AG10803 (cell line): ENCODE results near the gene ERG.

Source experiments
- DNase-seq: peaks from one replicate; pipeline ENCODE4 v3.0.0; 2010; ENCODE audit warnings: low read depth
- H3K4me3 ChIP-seq: 2 replicates; pipeline ENCODE4 v1.5.1; 2011; ENCODE audit warnings: mild to moderate bottlenecking, low read length, control low read depth
- CTCF ChIP-seq: conservative IDR thresholded peaks from 2 replicates; pipeline ENCODE4 v1.5.1; 2011; ENCODE audit warnings: mild to moderate bottlenecking, low read length, control low read depth, inconsistent platforms

Gene ERG

GRCh38 chr21:38494251-38494642, 4.0 kb downstream of the ERG start:
- no peak for TF ChIP-seq CTCF

GRCh38 chr21:38493549-38494250, 4.6 kb downstream of the ERG start:
- no peak for TF ChIP-seq CTCF
- DNase-seq = no peak
- H3K4me3 ChIP-seq = no peak overlapping the region

More at GRCh38 chr21:38494251-38494642, 4.0 kb downstream of the ERG start:
- no peak for DNase-seq
- H3K4me3 ChIP-seq = no peak overlapping the region

- TF ChIP-seq CTCF = no peak
- H3K4me3 ChIP-seq = no peak overlapping the region
- DNase-seq = no peak
Measured at GRCh38 chr21:38492007-38492406, 6.3 kb downstream of the ERG start.

GRCh38 chr21:38491536-38491935, 6.7 kb downstream of the ERG start:
- no peak for DNase-seq
- no peak for TF ChIP-seq CTCF
- H3K4me3 ChIP-seq = no peak overlapping the region

GRCh38 chr21:38490411-38491020, 7.8 kb downstream of the ERG start:
- DNase-seq = no peak
- TF ChIP-seq CTCF = no peak
- H3K4me3 ChIP-seq = no peak overlapping the region

- no peak for DNase-seq
- no peak overlapping the region for H3K4me3 ChIP-seq
- TF ChIP-seq CTCF = no peak
Measured at GRCh38 chr21:38489729-38490128, 8.5 kb downstream of the ERG start.

- no peak overlapping the region for H3K4me3 ChIP-seq
- no peak for TF ChIP-seq CTCF
- DNase-seq = no peak
Measured at GRCh38 chr21:38489271-38489652, 9.0 kb downstream of the ERG start.
